H1 (cell line): ENCODE data around the gene BNC2. TPM values are rescaled to one million over a fixed set of nuclear protein-coding genes. Genes with fewer than 3 reads are reported as not detected.

Experiments used
- CTCF ChIA-PET: fragments of 300-600 bp; sonication (Branson Sonifier 250); formaldehyde crosslinking; loops from one replicate; lab custom pipeline; 2021; ENCODE audit not compliant: partially characterized antibody; lab: Charles Lee
- POLR2A ChIA-PET: fragments of 300-600 bp; sonication (Branson Sonifier 250); formaldehyde crosslinking; loops from one replicate; lab custom pipeline; 2021; ENCODE audit warnings: inconsistent platforms; ENCODE audit not compliant: partially characterized antibody; lab: Charles Lee
- DNase-seq, 2 experiments: peaks; one replicate each; pipeline versions ENCODE4 v3.0.0 to v3.0.0-alpha.2; 2010 to 2022; ENCODE audit warnings: low spot score in 2 of 2, low read depth in 1 of 2, mixed read lengths in 1 of 2
- FAIRE-seq: peaks from 2 replicates; lab custom pipeline; 2011; peaks lifted over from hg19 to GRCh38; lab: Jason Lieb, UNC
- H2AFZ ChIP-seq: 2 replicates; pipeline ENCODE4 v1.8.1; 2012; ENCODE audit warnings: low read length, inconsistent platforms
- H2AK5ac ChIP-seq: 2 replicates; pipeline ENCODE4 v1.6.1; 2013; ENCODE audit warnings: low read depth, low read length
- H2BK120ac ChIP-seq: replicated peaks from 2 replicates; pipeline ENCODE3; 2013; ENCODE audit warnings: low read depth, low read length, inconsistent platforms
- H2BK12ac ChIP-seq: 2 replicates; pipeline ENCODE4 v1.6.1; 2013; ENCODE audit warnings: low read depth, low read length
- H2BK15ac ChIP-seq: 2 replicates; pipeline ENCODE4 v1.6.1; 2013; ENCODE audit warnings: low read length
- H2BK20ac ChIP-seq: 2 replicates; pipeline ENCODE4 v1.6.1; 2013; ENCODE audit warnings: low read length
- H2BK5ac ChIP-seq: 2 replicates; pipeline ENCODE4 v1.6.1; 2013; ENCODE audit warnings: low read depth, low read length
- H3K14ac ChIP-seq: 2 replicates; pipeline ENCODE4 v1.6.1; 2013; ENCODE audit warnings: inconsistent platforms; ENCODE audit not compliant: insufficient read length
- H3K18ac ChIP-seq: 2 replicates; pipeline ENCODE4 v1.6.1; 2013; ENCODE audit warnings: low read length; ENCODE audit errors: extremely low read depth
- H3K23ac ChIP-seq: 2 replicates; pipeline ENCODE4 v1.6.1; 2013; ENCODE audit warnings: inconsistent platforms; ENCODE audit not compliant: insufficient read length
- H3K23me2 ChIP-seq: 2 replicates; pipeline ENCODE4 v1.6.1; 2013; ENCODE audit warnings: low read depth, low read length
- H3K27ac ChIP-seq: 2 replicates; pipeline ENCODE4 v1.6.1; 2011; ENCODE audit warnings: low read depth, low read length, inconsistent platforms
- H3K27me3 ChIP-seq, 4 experiments: replicated peaks in 1 of 4; 1 replicate in 1 of 4; 2 replicates in 3 of 4; pipeline versions ENCODE4 v1.6.1 to v1.8.1; 2011 to 2013; ENCODE audit warnings: low read length in 3 of 4, mild to moderate bottlenecking in 3 of 4, inconsistent platforms in 2 of 4, mixed read lengths in 2 of 4, moderate library complexity in 1 of 4; ENCODE audit not compliant: control insufficient read depth in 3 of 4, insufficient read depth in 3 of 4; ENCODE audit errors: extremely low read depth in 1 of 4
- H3K36me3 ChIP-seq, 4 experiments: 2 replicates each; pipeline versions ENCODE4 v1.6.1 to v1.8.1; 2011 to 2013; ENCODE audit warnings: mild to moderate bottlenecking in 4 of 4, low read length in 3 of 4, moderate library complexity in 2 of 4, control low read depth in 1 of 4, inconsistent platforms in 1 of 4; ENCODE audit not compliant: insufficient read depth in 4 of 4, control insufficient read depth in 2 of 4
- H3K4ac ChIP-seq: replicated peaks from 2 replicates; pipeline ENCODE3; 2013; ENCODE audit warnings: low read length, low read depth, mixed read lengths, inconsistent platforms; ENCODE audit not compliant: insufficient read length
- H3K4me1 ChIP-seq, 4 experiments: replicated peaks in 1 of 4; 1 replicate in 1 of 4; 2 replicates in 3 of 4; pipeline versions ENCODE4 v1.6.1 to v1.8.1; 2011 to 2013; ENCODE audit warnings: low read length in 3 of 4, inconsistent platforms in 2 of 4, mixed read lengths in 1 of 4; ENCODE audit not compliant: insufficient read depth in 4 of 4, control insufficient read depth in 3 of 4
- H3K4me2 ChIP-seq, 2 experiments: 2 replicates each; pipeline versions ENCODE4 v1.6.1 to v1.8.1; 2011 to 2013; ENCODE audit warnings: low read depth in 2 of 2, low read length in 2 of 2, control low read depth in 1 of 2, inconsistent platforms in 1 of 2, mild to moderate bottlenecking in 1 of 2; ENCODE audit not compliant: insufficient read depth in 1 of 2
- H3K4me3 ChIP-seq, 4 experiments: fragments of 200-600, 300-600 bp in 1 of 4; sonication (generic), shearing (Covaris generic), sonication (Bioruptor Twin) in 1 of 4; 2 replicates each; pipeline versions ENCODE4 v1.5.1 to v1.8.1; 2011 to 2016; ENCODE audit warnings: low read length in 4 of 4, low read depth in 3 of 4, control low read depth in 2 of 4, inconsistent platforms in 2 of 4, mild to moderate bottlenecking in 2 of 4, mixed read lengths in 1 of 4, moderate library complexity in 1 of 4; ENCODE audit not compliant: insufficient read depth in 2 of 4; ENCODE audit errors: extremely low read depth in 1 of 4
- H3K56ac ChIP-seq: replicated peaks from 2 replicates; pipeline ENCODE3; 2013; ENCODE audit warnings: low read depth, mild to moderate bottlenecking, mixed read lengths, low read length, inconsistent platforms; ENCODE audit not compliant: insufficient read length
- H3K79me1 ChIP-seq: 2 replicates; pipeline ENCODE4 v1.6.1; 2013; ENCODE audit warnings: low read depth, low read length, control low read depth
- H3K79me2 ChIP-seq, 2 experiments: 2 replicates each; pipeline versions ENCODE4 v1.6.1 to v1.8.1; 2012 to 2013; ENCODE audit warnings: low read length in 2 of 2, mild to moderate bottlenecking in 2 of 2, inconsistent platforms in 1 of 2; ENCODE audit not compliant: insufficient read depth in 2 of 2, control insufficient read depth in 1 of 2
- H3K9ac ChIP-seq, 4 experiments: replicated peaks in 1 of 4; 1 replicate in 1 of 4; 2 replicates in 3 of 4; pipeline versions ENCODE4 v1.6.1 to v1.8.1; 2011 to 2013; ENCODE audit warnings: low read depth in 3 of 4, low read length in 3 of 4, control low read depth in 2 of 4, mild to moderate bottlenecking in 2 of 4, moderate library complexity in 2 of 4, inconsistent platforms in 1 of 4; ENCODE audit errors: extremely low read depth in 1 of 4
- H3K9me3 ChIP-seq, 2 experiments: 2 replicates each; pipeline versions ENCODE4 v1.6.1 to v1.8.1; 2012 to 2013; ENCODE audit warnings: mild to moderate bottlenecking in 2 of 2, moderate library complexity in 2 of 2, control low read depth in 1 of 2, inconsistent platforms in 1 of 2, low read depth in 1 of 2, low read length in 1 of 2, mixed read lengths in 1 of 2; ENCODE audit not compliant: insufficient read depth in 2 of 2
- H4K20me1 ChIP-seq, 2 experiments: replicated peaks in 1 of 2; 2 replicates each; pipeline versions ENCODE3 to v1.8.1; 2011 to 2013; ENCODE audit warnings: inconsistent platforms in 2 of 2, low read length in 2 of 2, mild to moderate bottlenecking in 1 of 2; ENCODE audit not compliant: insufficient read depth in 2 of 2, control insufficient read depth in 1 of 2
- H4K5ac ChIP-seq: 2 replicates; pipeline ENCODE4 v1.6.1; 2013; ENCODE audit warnings: low read length, low read depth, mixed read lengths, inconsistent platforms; ENCODE audit not compliant: insufficient read length
- H4K8ac ChIP-seq: 2 replicates; pipeline ENCODE4 v1.8.0; 2013; ENCODE audit warnings: mild to moderate bottlenecking, moderate library complexity, low read length, inconsistent platforms; ENCODE audit not compliant: insufficient read depth; ENCODE audit errors: extremely low read depth
- H4K91ac ChIP-seq: replicated peaks from 2 replicates; pipeline ENCODE3; 2013; ENCODE audit warnings: low read length, mixed read lengths, inconsistent platforms; ENCODE audit not compliant: insufficient read length
- ASH2L ChIP-seq: fragments of 200-600, 300-600 bp; sonication (generic); IDR thresholded peaks from one replicate; pipeline ENCODE4 v1.7.1; 2017; ENCODE audit warnings: low read length
- BACH1 ChIP-seq: IDR thresholded peaks from 2 replicates; pipeline ENCODE4 v1.6.1; 2012; ENCODE audit warnings: low read length, improper control_type of control experiment
- BRCA1 ChIP-seq: IDR thresholded peaks from 2 replicates; pipeline ENCODE4 v1.6.1; 2012; ENCODE audit warnings: low read depth, low read length, improper control_type of control experiment
- CBX8 ChIP-seq: fragments of 300-800, 300-1000 bp; sonication (generic); IDR thresholded peaks from 2 replicates; pipeline ENCODE4 v1.7.1; 2016; ENCODE audit warnings: low read depth, low read length, borderline replicate concordance
- CHD1 ChIP-seq: IDR thresholded peaks from 2 replicates; pipeline ENCODE4 v1.6.1; 2012; ENCODE audit warnings: low read depth, low read length, improper control_type of control experiment
- KDM1A ChIP-seq: fragments of 200-600, 300-600 bp; sonication (generic); IDR thresholded peaks from 2 replicates; pipeline ENCODE4 v1.7.1; 2016; ENCODE audit warnings: mild to moderate bottlenecking, low read length, borderline replicate concordance
- RNF2 ChIP-seq: fragments of 200-900, 300-1000 bp; sonication (generic); IDR thresholded peaks from 2 replicates; pipeline ENCODE4 v1.7.1; 2016; ENCODE audit warnings: borderline replicate concordance, low read depth, mild to moderate bottlenecking, antibody characterized with exemption, low read length; ENCODE audit not compliant: poor library complexity, severe bottlenecking; ENCODE audit errors: missing control alignments
- WGBS, 2 experiments: shearing (Covaris generic) in 1 of 2; methylation state at CpG; one replicate each; pipeline versions ENCODE4 v1.1.6 to v1.1.7; 2013 to 2015; ENCODE audit warnings: low lambda C conversion rate in 2 of 2, mixed read lengths in 2 of 2, inconsistent platforms in 1 of 2, low coverage in 1 of 2, missing lambda C conversion rate in 1 of 2; ENCODE audit not compliant: insufficient replicate concordance in 2 of 2, insufficient coverage in 1 of 2, insufficient read length in 1 of 2; ENCODE audit errors: extremely low coverage in 1 of 2, missing lambda C conversion rate in 1 of 2; 5-methylcytosine and 5-hydroxymethylcytosine counted together
- polyA plus RNA-seq, 7 experiments: library from polyadenylated mRNA; depleted of rRNA in 3 of 7; stranded (reverse) in 5 of 7; unstranded in 2 of 7; fragments of >200 nt in 5 of 7; fragments of 200-250 nt in 2 of 7; gene quantifications; 1 replicate in 5 of 7; 2 replicates in 1 of 7; 4 replicates in 1 of 7; pipeline versions ENCODE4 v1.2.1 to v1.2.3, GENCODE V29; 2011 to 2013; ENCODE audit warnings: missing spikeins in 2 of 7, mixed read lengths in 2 of 7
- total RNA-seq: library from RNA; stranded (reverse); fragmentation: NEBNext Ultra II Directional; extraction: Animal tissue kit (Norgen Biotek cat#: 25700); gene quantifications from 2 replicates; pipeline ENCODE4 v1.2.1, GENCODE V29; 2021

Gene BNC2
- total and polyA plus RNA-seq, 2 of the 8 experiments (the other 6 are each of a cell fraction or from before 2014, with no cell fraction given), result 16.0 to 26.8 TPM

- WGBS, 2 experiments, result 21% methylated on average over 7 of the region's 7 CpGs; no CpG with 5 or more reads in 1 of the 2 experiments
- POLR2A ChIA-PET, result interaction anchor here (0.6 to 1.8 kb wide), 9 partner anchors 9 to 104 kb away, joined by 3 to 8 read pairs (median 4); no protein-coding TSS in a partner anchor
- Histone ChIP-seq H3K36me3 (no peaks in the 10 kb centered on the region), H4K8ac (no peak overlapping the region), H3K79me2 (peaks cover 0 to 44% of the 10 kb centered on the region in 2 experiments; a peak in 3 of 4 replicates), H3K4me1 (peaks cover 12 to 24% (median 22%) of the 10 kb centered on the region in 4 experiments; a peak in 6 of 7 replicates), H2BK120ac (no peak overlapping the region), H2BK5ac (peak overlapping the region; percentile 67; the same call in 1 of the 2 replicates), H3K9ac (peak overlapping the region in 3 of 4 experiments; percentile 66 to 70 (median 66); a peak in 5 of 7 replicates), H3K9me3 (no peaks in the 10 kb centered on the region), H3K4ac (no peak overlapping the region), H3K23ac (no peak overlapping the region), H3K4me2 (peak overlapping the region; percentile 59 to 70), H3K14ac (no peak overlapping the region), H2AFZ (no peak overlapping the region), H3K79me1 (no peaks in the 10 kb centered on the region), H2BK15ac (no peak overlapping the region), H2BK20ac (no peak overlapping the region; the same call in 1 of the 2 replicates), H3K27me3 (no peaks in the 10 kb centered on the region), H3K23me2 (peaks cover 3% of the 10 kb centered on the region), H3K18ac (no peak overlapping the region; the same call in 1 of the 2 replicates), H3K27ac (no peak overlapping the region), H2AK5ac (peak overlapping the region; percentile 43; the same call in 1 of the 2 replicates), H3K4me3 (peak overlapping the region; percentile 63 to 80 (median 75)), H4K20me1 (no peaks in the 10 kb centered on the region), H3K56ac (no peak overlapping the region), H2BK12ac (peak overlapping the region; percentile 82), H4K5ac (no peak overlapping the region), H4K91ac (no peak overlapping the region)
- TF ChIP-seq KDM1A (no peak), BRCA1 (no peak), CBX8 (no peak), CHD1 (no peak), ASH2L (no peak), RNF2 (no peak), BACH1 (no peak)
- CTCF ChIA-PET, result interaction anchor here (1.0 to 2.8 kb wide), 4 partner anchors 8 to 358 kb away, joined by 3 to 9 read pairs (median 5); no protein-coding TSS in a partner anchor
- peak; percentile 82 for FAIRE-seq
- DNase-seq, result no peak
Measured at GRCh38 chr9:16727452-16728136, 142.9 kb downstream of the BNC2 start.
